ENCODE data around the gene DLX5. TPM values are rescaled to one million over a fixed set of nuclear protein-coding genes. Genes with fewer than 3 reads are reported as not detected.
A peak's percentile ranks its signal among the peaks of the same experiment; 100 is the strongest.

Gene DLX5
- total RNA-seq, 1 donor from 2014 or later, result 1.3 TPM

DNA sequence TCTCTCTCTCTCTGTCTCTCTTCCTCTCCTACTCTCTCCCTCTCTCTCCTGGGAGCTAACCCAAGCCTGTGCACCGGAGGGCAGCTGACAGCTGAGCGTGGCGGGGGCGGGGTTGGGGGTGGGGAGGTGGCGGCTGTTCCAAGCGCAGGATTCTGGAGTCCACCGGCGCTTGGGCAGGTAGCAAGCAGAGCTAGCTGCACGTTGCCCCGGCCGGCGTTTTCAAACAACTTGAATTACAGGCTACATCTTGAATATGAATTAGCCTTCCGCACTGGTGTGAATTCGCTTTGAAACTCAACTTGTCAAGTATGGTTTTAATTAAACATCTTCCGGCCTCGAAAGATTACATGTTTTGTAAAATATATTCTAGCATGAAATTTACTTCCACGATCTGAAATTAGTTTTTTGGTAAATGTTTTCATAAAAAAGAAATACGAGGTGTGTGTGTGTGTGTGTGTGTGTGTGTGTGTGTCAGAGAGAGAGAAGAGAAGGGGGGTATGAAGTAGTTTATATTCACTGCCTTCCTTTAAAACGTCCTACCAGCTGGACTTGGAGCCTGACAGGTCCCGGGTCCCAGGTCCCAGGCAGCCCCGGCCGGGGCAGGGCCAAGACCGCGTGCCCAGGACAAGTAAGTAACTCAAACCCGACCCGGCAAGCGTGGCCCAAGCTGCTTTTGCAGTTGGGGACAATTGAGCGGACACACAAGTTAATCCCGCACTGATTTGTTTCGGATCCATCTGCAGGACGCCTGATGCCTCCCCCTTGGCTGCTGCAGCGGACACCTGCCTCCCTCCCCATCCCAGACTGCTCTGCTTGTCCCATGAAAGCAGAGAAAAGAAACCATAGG lies 28.3 kb downstream of the DLX5 start:
- Histone ChIP-seq H3K36me3 (ENCODE audit: insufficient read depth, low read length) (no peaks in the 10 kb centered on the region), H2AFZ (ENCODE audit: low read depth, low read length) (no peak overlapping the region), H3K9me3 (ENCODE audit: insufficient read depth, low read depth, low read length) (no peaks in the 10 kb centered on the region), H3K27me3 (ENCODE audit: insufficient read depth, low read length) (peaks cover 93% of the 10 kb centered on the region), H3K4me1 (ENCODE audit: insufficient read depth, low read length) (no peaks in the 10 kb centered on the region), H3K4me3 (ENCODE audit: insufficient read depth, low read depth, low read length) (no peak overlapping the region), H3K27ac (ENCODE audit: low read depth, low read length) (no peak overlapping the region), H4K20me1 (ENCODE audit: insufficient read depth, low read length) (no peaks in the 10 kb centered on the region), H3K9ac (ENCODE audit: low read length) (no peak overlapping the region), H3K4me2 (ENCODE audit: low read length) (no peak overlapping the region), H3K79me2 (ENCODE audit: insufficient read depth, low read length) (no peaks in the 10 kb centered on the region)
- Mint-ChIP-seq H3K27ac (ENCODE audit: unreplicated experiment) (peak overlapping the region; percentile 41), H3K27me3 (ENCODE audit: low read depth, unreplicated experiment) (peaks cover 98% of the 10 kb centered on the region), H3K9me3 (ENCODE audit: unreplicated experiment) (peaks cover 32% of the 10 kb centered on the region), H3K4me1 (ENCODE audit: low read depth, unreplicated experiment) (peaks cover 1% of the 10 kb centered on the region), H3K36me3 (ENCODE audit: low read depth, unreplicated experiment) (peaks cover 7% of the 10 kb centered on the region), H3K4me3 (ENCODE audit: unreplicated experiment) (no peak overlapping the region)
- no peak for DNase-seq (ENCODE audit: low read depth)
- FAIRE-seq, result no peak
- TF ChIP-seq CTCF (IDR thresholded peaks at IDR 0.05; ENCODE audit: insufficient read depth, low read depth, low read length) (no peak), EZH2 (IDR thresholded peaks at IDR 0.05; ENCODE audit: insufficient read depth, low read length) (no peak)

GRCh38 chr7:96995406-96996110 lies 29.1 kb downstream of the DLX5 start:
- no peaks in the 10 kb centered on the region for H4K20me1 ChIP-seq (ENCODE audit: insufficient read depth, low read length)
- FAIRE-seq (no peak), DNase-seq (ENCODE audit: low read depth) (no peak)
- no peaks in the 10 kb centered on the region for H3K9me3 ChIP-seq (ENCODE audit: insufficient read depth, low read depth, low read length)
- no peak overlapping the region for H3K4me2 ChIP-seq (ENCODE audit: low read length)
- Mint-ChIP-seq H3K36me3 (ENCODE audit: low read depth, unreplicated experiment) (peaks cover 7% of the 10 kb centered on the region), H3K9me3 (ENCODE audit: unreplicated experiment) (peaks cover 32% of the 10 kb centered on the region), H3K27me3 (ENCODE audit: low read depth, unreplicated experiment) (peaks cover 95% of the 10 kb centered on the region), H3K27ac (ENCODE audit: unreplicated experiment) (no peak overlapping the region), H3K4me1 (ENCODE audit: low read depth, unreplicated experiment) (peaks cover 1% of the 10 kb centered on the region), H3K4me3 (ENCODE audit: unreplicated experiment) (no peak overlapping the region)
- no peaks in the 10 kb centered on the region for H3K36me3 ChIP-seq (ENCODE audit: insufficient read depth, low read length)
- peaks cover 89% of the 10 kb centered on the region for H3K27me3 ChIP-seq (ENCODE audit: insufficient read depth, low read length)
- no peak overlapping the region for H3K4me3 ChIP-seq (ENCODE audit: insufficient read depth, low read depth, low read length)
- no peak overlapping the region for H3K9ac ChIP-seq (ENCODE audit: low read length)
- H2AFZ ChIP-seq (ENCODE audit: low read depth, low read length), result no peak overlapping the region
- no peak overlapping the region for H3K27ac ChIP-seq (ENCODE audit: low read depth, low read length)
- no peak for TF ChIP-seq CTCF (IDR thresholded peaks at IDR 0.05; ENCODE audit: insufficient read depth, low read depth, low read length)
- TF ChIP-seq EZH2 (IDR thresholded peaks at IDR 0.05; ENCODE audit: insufficient read depth, low read length), result no peak
- H3K4me1 ChIP-seq (ENCODE audit: insufficient read depth, low read length), result no peaks in the 10 kb centered on the region
- no peaks in the 10 kb centered on the region for H3K79me2 ChIP-seq (ENCODE audit: insufficient read depth, low read length)

Measured in astrocyte (in vitro differentiated cells and primary cell).